A673 (cell line): ENCODE results near the gene EIF2S1. TPM values are rescaled to one million over a fixed set of nuclear protein-coding genes. Genes with fewer than 3 reads are reported as not detected.

ENCODE experiments used
- BruUV-seq: library from RNA; stranded (reverse); fragments of 400-500 nt; replicated peaks from 2 replicates; lab custom pipeline; 2021; lab: Mats Ljungman, UMichigan
- CTCF ChIA-PET: fragments of 300-600 bp; sonication (Branson Sonifier 250); formaldehyde crosslinking; loops from one replicate; lab custom pipeline; 2022; ENCODE audit warnings: antibody characterized with exemption; lab: Charles Lee
- POLR2A ChIA-PET: fragments of 300-600 bp; sonication (Branson Sonifier 250); formaldehyde crosslinking; loops from one replicate; lab custom pipeline; 2022; ENCODE audit warnings: antibody characterized with exemption; ENCODE audit not compliant: low non-redundant PET; lab: Charles Lee
- DNase-seq: peaks from one replicate; pipeline ENCODE4 v3.0.0-alpha.2; 2015; ENCODE audit warnings: low spot score
- H3K27ac ChIP-seq: fragments of 200-600 bp; sonication (generic); 2 replicates; pipeline ENCODE4 v1.5.1; 2016; ENCODE audit warnings: mixed run types, low read depth, mild to moderate bottlenecking, mixed read lengths, antibody characterized with exemption, low read length; ENCODE audit not compliant: poor library complexity, severe bottlenecking
- H3K27me3 ChIP-seq: fragments of 200-600 bp; sonication (generic); replicated peaks from 2 replicates; pipeline ENCODE4 v1.6.1; 2017; ENCODE audit warnings: mixed run types, low read depth, mild to moderate bottlenecking, mixed read lengths, antibody characterized with exemption, low read length; ENCODE audit not compliant: insufficient read depth, poor library complexity
- H3K36me3 ChIP-seq: fragments of 200-600 bp; sonication (generic); 2 replicates; pipeline ENCODE4 v1.6.1; 2016; ENCODE audit warnings: mixed run types, mild to moderate bottlenecking, mixed read lengths, antibody characterized with exemption, low read length; ENCODE audit not compliant: insufficient read depth, poor library complexity, severe bottlenecking
- H3K4me1 ChIP-seq: fragments of 200-600 bp; sonication (generic); 2 replicates; pipeline ENCODE4 v1.6.1; 2017; ENCODE audit warnings: mixed run types, mild to moderate bottlenecking, mixed read lengths, antibody characterized with exemption, low read length; ENCODE audit not compliant: insufficient read depth, poor library complexity, severe bottlenecking
- H3K4me3 ChIP-seq: fragments of 200-600 bp; sonication (generic); 2 replicates; pipeline ENCODE4 v1.5.1; 2016; ENCODE audit warnings: low read depth, mixed run types, mild to moderate bottlenecking, mixed read lengths, low read length; ENCODE audit not compliant: poor library complexity, severe bottlenecking
- H3K9me3 ChIP-seq: fragments of 200-600 bp; sonication (generic); 2 replicates; pipeline ENCODE4 v1.6.1; 2016; ENCODE audit warnings: mixed run types, low read depth, mild to moderate bottlenecking, mixed read lengths, antibody characterized with exemption, low read length; ENCODE audit not compliant: poor library complexity, severe bottlenecking
- CTCF ChIP-seq: fragments of 300-800, 200-600 bp; sonication (generic); conservative IDR thresholded peaks from 2 replicates; pipeline ENCODE4 v1.5.1; 2017; ENCODE audit warnings: low read depth, mild to moderate bottlenecking, antibody characterized with exemption, low read length, moderate library complexity, mixed read lengths
- EZH2 ChIP-seq: fragments of 200-600 bp; sonication (generic); IDR thresholded peaks from 2 replicates; pipeline ENCODE4 v1.6.1; 2017; ENCODE audit warnings: borderline replicate concordance, low read depth, mild to moderate bottlenecking, mixed read lengths, antibody characterized with exemption, low read length; ENCODE audit not compliant: poor library complexity, severe bottlenecking
- intact Hi-C: fragments of 100-400 bp; cut with micrococcal nuclease; formaldehyde crosslinking; loops from one replicate; pipeline ENCODE4 v1.10.0; 2022; ENCODE audit not compliant: unreplicated experiment
- total RNA-seq: library from RNA; stranded (reverse); gene quantifications from 2 replicates; pipeline ENCODE4 v1.2.3, GENCODE V29; 2021

The EIF2S1 gene
- total RNA-seq, 1 experiment from 2014 or later = 302 TPM

GRCh38 chr14:67426161-67426560 is 66.0 kb downstream of the EIF2S1 start:
- DNase-seq = no peak
- no TSS peak for BruUV-seq
- intact Hi-C loops = loop anchor here (2.0 kb wide), 1 partner anchor 279 kb away; no protein-coding TSS in a partner anchor
- no peaks in the 10 kb centered on the region for H3K27me3 ChIP-seq
- no peak overlapping the region for H3K27ac ChIP-seq
- no peaks in the 10 kb centered on the region for H3K36me3 ChIP-seq
- CTCF ChIA-PET = interaction anchor here (0.6 to 3.3 kb wide), 6 partner anchors 41 to 1925 kb away, joined by 4 to 18 read pairs (median 10); no protein-coding TSS in a partner anchor
- TF ChIP-seq EZH2 (no peak), CTCF (no peak)
- H3K4me1 ChIP-seq = no peaks in the 10 kb centered on the region
- no peak overlapping the region for H3K4me3 ChIP-seq
- POLR2A ChIA-PET = no interaction called here
- H3K9me3 ChIP-seq = no peaks in the 10 kb centered on the region

DNA sequence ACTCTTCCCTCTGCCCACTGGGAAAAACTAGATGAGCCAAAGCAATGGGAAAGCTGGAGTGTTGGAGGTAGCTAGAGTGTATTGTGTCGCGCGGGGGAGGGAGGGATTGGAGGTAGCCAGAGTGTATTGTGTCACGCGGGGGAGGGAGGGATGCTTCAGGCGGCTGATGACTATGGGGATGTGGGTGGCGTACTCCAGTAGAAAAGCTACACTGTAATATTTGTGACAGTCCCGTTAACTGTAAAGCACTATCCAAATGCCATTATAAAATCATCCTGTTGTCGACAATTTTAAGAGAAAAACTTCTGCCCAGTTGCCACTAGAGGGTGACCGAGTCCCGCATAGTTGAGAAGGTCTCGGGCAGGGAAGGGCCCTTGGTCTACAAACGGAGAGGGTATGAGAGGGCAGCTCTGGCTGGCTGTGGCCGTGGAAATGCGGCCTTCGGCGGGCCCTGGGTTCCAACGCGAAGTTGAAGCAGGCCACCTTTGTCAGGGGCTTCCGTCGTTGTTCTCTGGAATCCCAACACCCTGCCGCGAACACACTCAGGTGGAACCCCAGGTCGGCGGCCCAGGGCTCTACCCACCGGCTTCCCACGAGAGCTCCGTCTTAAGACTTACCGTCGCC is 67.0 kb downstream of the EIF2S1 start:
- peak; percentile 87 for DNase-seq
- Histone ChIP-seq H3K36me3 (no peaks in the 10 kb centered on the region), H3K27me3 (no peaks in the 10 kb centered on the region), H3K27ac (no peak overlapping the region), H3K4me3 (no peak overlapping the region), H3K9me3 (no peaks in the 10 kb centered on the region), H3K4me1 (no peaks in the 10 kb centered on the region)
- POLR2A ChIA-PET = interaction anchor here (0.5 kb wide), 1 partner anchor 1870 kb away, joined by 4 read pairs; no protein-coding TSS in a partner anchor
- intact Hi-C loops = loop anchor here (1.0 to 2.0 kb wide), 3 partner anchors 144 to 278 kb away; no protein-coding TSS in a partner anchor
- no TSS peak for BruUV-seq
- CTCF ChIA-PET = interaction anchor here (0.6 to 3.3 kb wide), 15 partner anchors 8 to 1924 kb away, joined by 3 to 18 read pairs (median 4); partner anchors contain the start of genes PIGH and PLEKHH1
- no peak for TF ChIP-seq EZH2
- TF ChIP-seq CTCF = peak; percentile 81

DNA sequence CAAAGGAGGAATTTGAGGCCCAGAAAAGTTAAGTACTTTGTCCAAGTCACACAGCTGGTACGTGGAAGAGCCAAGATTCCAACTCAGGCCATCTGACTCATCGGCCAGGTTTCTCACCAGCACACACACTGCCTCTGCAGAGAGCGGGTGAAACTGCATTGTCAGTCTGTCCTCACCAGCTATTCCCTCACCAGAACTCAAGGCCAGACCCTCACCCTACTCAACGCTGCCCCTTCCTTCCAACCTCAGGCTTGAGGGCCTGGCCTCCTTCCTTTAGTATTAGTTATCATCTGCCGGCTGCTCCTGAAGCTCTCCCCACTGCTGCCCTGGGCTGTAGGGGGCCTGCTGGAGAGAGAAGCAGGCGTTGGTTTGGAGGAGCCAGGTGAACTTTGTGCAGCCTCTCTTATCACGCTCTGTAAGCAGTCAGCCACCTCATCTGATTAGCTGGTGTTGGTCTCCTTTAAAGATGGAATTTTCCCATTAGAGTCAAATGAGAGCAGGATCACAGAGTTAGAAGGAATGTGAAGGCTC is 68.4 kb downstream of the EIF2S1 start:
- no peaks in the 10 kb centered on the region for H3K9me3 ChIP-seq
- intact Hi-C loops = no loop called here
- no peak for DNase-seq
- H3K4me1 ChIP-seq = no peaks in the 10 kb centered on the region
- no peaks in the 10 kb centered on the region for H3K36me3 ChIP-seq
- no peak for TF ChIP-seq EZH2
- TF ChIP-seq CTCF = no peak
- no TSS peak for BruUV-seq
- ChIA-PET CTCF (interaction anchor here (0.5 to 3.3 kb wide), 5 partner anchors 43 to 1069 kb away, joined by 5 to 18 read pairs (median 11); no protein-coding TSS in a partner anchor), POLR2A (no interaction called here)
- H3K4me3 ChIP-seq = no peak overlapping the region
- no peaks in the 10 kb centered on the region for H3K27me3 ChIP-seq
- H3K27ac ChIP-seq = no peak overlapping the region
